K562 (cell line): Measurements from ENCODE around the gene PRR19. TPM values are rescaled to one million over a fixed set of nuclear protein-coding genes. Genes with fewer than 3 reads are reported as not detected.

ENCODE experiments used
- CCNT2 ChIP-seq: IDR thresholded peaks from 2 replicates; pipeline ENCODE4 v1.6.1; 2011; ENCODE audit warnings: borderline replicate concordance, low read depth, mild to moderate bottlenecking, moderate library complexity, mixed read lengths, low read length; ENCODE audit not compliant: insufficient read length; ENCODE audit errors: extremely low read depth
- CREBBP ChIP-seq: IDR thresholded peaks from one replicate; pipeline ENCODE4 v1.6.1; 2012; ENCODE audit warnings: low read depth, mild to moderate bottlenecking, control low read depth, inconsistent platforms, low read length
- GABPB1 ChIP-seq: sonication (generic); formaldehyde crosslinking; IDR thresholded peaks from 2 replicates; pipeline ENCODE4 v1.8.0; 2022; ENCODE audit warnings: mild to moderate bottlenecking, missing genetic modification reagents
- HNRNPL ChIP-seq: fragments of 200-400 bp; formaldehyde crosslinking; IDR thresholded peaks from 2 replicates; pipeline ENCODE4 v1.6.1; 2017; ENCODE audit warnings: low read depth, mild to moderate bottlenecking, low read length
- KLF16 ChIP-seq: IDR thresholded peaks from 2 replicates; pipeline ENCODE4 v1.6.1; 2016; ENCODE audit warnings: antibody characterized with exemption
- LEF1 ChIP-seq: fragments of 450-650 bp; IDR thresholded peaks from 2 replicates; pipeline ENCODE4 v1.6.1; 2016; ENCODE audit warnings: mild to moderate bottlenecking
- NCOA2 ChIP-seq, 2 experiments: fragments of 450-650 bp; IDR thresholded peaks; 2 replicates each; pipeline ENCODE4 v1.6.1; 2018; ENCODE audit warnings: mild to moderate bottlenecking in 2 of 2, moderate library complexity in 1 of 2; ENCODE audit not compliant: partially characterized antibody in 2 of 2
- NFATC3 ChIP-seq: fragments of 450-650 bp; IDR thresholded peaks from 2 replicates; pipeline ENCODE4 v1.6.1; 2017; ENCODE audit warnings: mild to moderate bottlenecking
- NR4A1 ChIP-seq, 2 experiments: fragments of 250-450 bp in 1 of 2; fragments of 450-650 bp in 1 of 2; sonication (Bioruptor Pico) in 1 of 2; IDR thresholded peaks; 2 replicates each; pipeline versions ENCODE4 v1.4.0 to v1.6.1; 2016 to 2020; ENCODE audit warnings: mild to moderate bottlenecking in 2 of 2, missing compliant biosample characterization in 1 of 2, missing genetic modification characterization in 1 of 2, moderate library complexity in 1 of 2
- NUFIP1 ChIP-seq: fragments of 450-650 bp; IDR thresholded peaks from 2 replicates; pipeline ENCODE4 v1.6.1; 2018; ENCODE audit not compliant: partially characterized antibody
- PHTF2 ChIP-seq: fragments of 250-450 bp; sonication (Bioruptor Pico); IDR thresholded peaks from 2 replicates; pipeline ENCODE4 v1.5.0; 2021; ENCODE audit warnings: mild to moderate bottlenecking
- PTTG1 ChIP-seq: fragments of 450-650 bp; IDR thresholded peaks from 2 replicates; pipeline ENCODE4 v1.6.1; 2016; ENCODE audit warnings: low read depth, mild to moderate bottlenecking, missing genetic modification characterization, missing compliant biosample characterization
- ZBTB8A ChIP-seq: fragments of 450-650 bp; IDR thresholded peaks from 2 replicates; pipeline ENCODE4 v1.6.1; 2018; ENCODE audit warnings: mild to moderate bottlenecking, moderate library complexity; ENCODE audit not compliant: partially characterized antibody
- ZNF551 ChIP-seq: fragments of 250-450 bp; sonication (Bioruptor Pico); IDR thresholded peaks from 2 replicates; pipeline ENCODE4 v1.5.0; 2021; ENCODE audit warnings: mild to moderate bottlenecking, moderate library complexity
- polyA plus RNA-seq, 8 experiments: library from polyadenylated mRNA; depleted of rRNA in 4 of 8; stranded (reverse) in 5 of 8; unstranded in 3 of 8; fragments of >200 nt; fragmentation: Nextera tagmentation in 2 of 8; fragmentation: Illumina TruSeq in 1 of 8; extraction: Ambion mirVana in 2 of 8; extraction: Trizol in 1 of 8; gene quantifications; 2 replicates each; pipeline versions ENCODE4 v1.2.1 to v1.2.3, GENCODE V29; 2011 to 2014; ENCODE audit warnings: inconsistent platforms in 1 of 8, missing spikeins in 1 of 8
- total RNA-seq, 7 experiments: library from RNA; depleted of rRNA in 6 of 7; stranded (reverse); fragments of >200 nt in 6 of 7; fragmentation: Illumina TruSeq in 2 of 7; extraction: Trizol in 2 of 7; gene quantifications; 2 replicates each; pipeline versions ENCODE4 v1.2.1 to v1.2.3, GENCODE V29; 2011 to 2021; ENCODE audit warnings: low replicate concordance in 1 of 7
- TF ChIP-seq, protein P1 (sequence below): fragments of 450-650 bp; IDR thresholded peaks from 2 replicates; pipeline ENCODE4 v1.6.1; 2016; ENCODE audit warnings: missing biosample characterization, missing genetic modification characterization
- TF ChIP-seq, protein P2 (sequence below), 2 experiments: fragments of 450-650 bp; IDR thresholded peaks; 2 replicates each; pipeline ENCODE4 v1.6.1; 2016; ENCODE audit warnings: mild to moderate bottlenecking in 2 of 2, borderline replicate concordance in 1 of 2, low read depth in 1 of 2, moderate library complexity in 1 of 2
- TF ChIP-seq, protein P3 (sequence below): fragments of 450-650 bp; IDR thresholded peaks from 2 replicates; pipeline ENCODE4 v1.6.1; 2017; ENCODE audit warnings: mild to moderate bottlenecking, moderate library complexity

PRR19 gene
- total and polyA plus RNA-seq, 9 of the 15 experiments (the other 6 are each of a cell fraction or from before 2014, with no cell fraction given) = 0.10 to 1.6 (median 0.54) TPM

DNA sequence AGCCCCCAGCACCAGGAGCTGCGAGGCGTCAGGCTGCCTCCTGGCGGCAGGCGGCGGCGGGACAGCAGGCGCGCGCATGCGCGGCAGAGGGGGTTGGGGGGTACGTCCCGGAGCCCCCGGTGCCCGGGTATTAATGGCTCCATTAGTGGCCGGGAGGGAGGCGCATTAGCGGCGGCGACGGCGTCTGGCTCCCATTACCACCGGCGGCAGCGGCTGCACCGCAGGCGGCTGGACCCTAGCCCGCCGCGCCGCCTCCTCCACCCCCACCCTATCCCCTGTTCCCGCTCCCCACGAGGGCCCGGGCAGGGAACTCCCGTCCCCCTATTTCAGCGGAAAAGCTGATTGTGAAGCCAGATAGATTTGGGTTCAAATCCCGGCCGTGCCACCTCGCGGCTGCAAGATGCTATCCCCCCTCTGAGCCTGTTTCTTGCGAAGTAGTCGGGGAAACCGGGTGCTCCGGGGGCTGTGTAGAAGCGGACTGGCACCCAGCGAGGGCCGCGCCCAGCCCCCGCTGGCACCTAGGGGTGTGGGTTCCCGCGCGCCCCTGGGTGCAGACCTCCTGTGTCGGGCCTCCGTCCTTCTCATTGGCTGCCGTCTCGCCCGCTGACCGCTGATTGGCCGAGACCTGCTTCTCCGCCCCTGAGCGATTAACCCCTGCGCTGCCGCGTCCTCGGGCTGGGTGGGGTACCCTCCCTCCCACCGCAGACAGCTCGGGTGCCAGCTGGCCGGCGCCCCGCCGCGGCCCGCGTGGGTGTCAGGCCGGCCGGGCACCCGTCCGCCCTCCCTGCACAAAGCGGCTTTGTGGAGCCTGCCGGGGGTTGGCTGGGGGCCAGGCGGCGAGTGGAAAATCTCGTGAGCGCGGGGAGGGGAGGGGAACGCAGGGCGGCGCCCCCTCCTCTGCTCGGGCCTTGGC is 21.8 kb upstream of the PRR19 start (continued):
- TF ChIP-seq, protein P1, sequence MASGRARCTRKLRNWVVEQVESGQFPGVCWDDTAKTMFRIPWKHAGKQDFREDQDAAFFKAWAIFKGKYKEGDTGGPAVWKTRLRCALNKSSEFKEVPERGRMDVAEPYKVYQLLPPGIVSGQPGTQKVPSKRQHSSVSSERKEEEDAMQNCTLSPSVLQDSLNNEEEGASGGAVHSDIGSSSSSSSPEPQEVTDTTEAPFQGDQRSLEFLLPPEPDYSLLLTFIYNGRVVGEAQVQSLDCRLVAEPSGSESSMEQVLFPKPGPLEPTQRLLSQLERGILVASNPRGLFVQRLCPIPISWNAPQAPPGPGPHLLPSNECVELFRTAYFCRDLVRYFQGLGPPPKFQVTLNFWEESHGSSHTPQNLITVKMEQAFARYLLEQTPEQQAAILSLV = no peak
- TF ChIP-seq CCNT2 (peak; percentile 65), NFATC3 (no peak), PTTG1 (tag) (no peak), ZBTB8A (no peak), KLF16 (no peak), NUFIP1 (no peak), GABPB1 (peak; percentile 55; the same call in 1 of the 2 replicates), CREBBP (no peak), NR4A1 (CRISPR knock-in tag; IDR thresholded peaks at IDR 0.05) (no peak), NR4A1 (tag; IDR thresholded peaks at IDR 0.05) (peak; percentile 19; the same call in 1 of the 2 replicates), LEF1 (no peak), NCOA2 (IDR thresholded peaks at IDR 0.05; ENCODE audit: partially characterized antibody in 2 of 2) (no peak), ZNF551 (no peak), HNRNPL (peak; percentile 100), PHTF2 (no peak)
- TF ChIP-seq, protein P2, sequence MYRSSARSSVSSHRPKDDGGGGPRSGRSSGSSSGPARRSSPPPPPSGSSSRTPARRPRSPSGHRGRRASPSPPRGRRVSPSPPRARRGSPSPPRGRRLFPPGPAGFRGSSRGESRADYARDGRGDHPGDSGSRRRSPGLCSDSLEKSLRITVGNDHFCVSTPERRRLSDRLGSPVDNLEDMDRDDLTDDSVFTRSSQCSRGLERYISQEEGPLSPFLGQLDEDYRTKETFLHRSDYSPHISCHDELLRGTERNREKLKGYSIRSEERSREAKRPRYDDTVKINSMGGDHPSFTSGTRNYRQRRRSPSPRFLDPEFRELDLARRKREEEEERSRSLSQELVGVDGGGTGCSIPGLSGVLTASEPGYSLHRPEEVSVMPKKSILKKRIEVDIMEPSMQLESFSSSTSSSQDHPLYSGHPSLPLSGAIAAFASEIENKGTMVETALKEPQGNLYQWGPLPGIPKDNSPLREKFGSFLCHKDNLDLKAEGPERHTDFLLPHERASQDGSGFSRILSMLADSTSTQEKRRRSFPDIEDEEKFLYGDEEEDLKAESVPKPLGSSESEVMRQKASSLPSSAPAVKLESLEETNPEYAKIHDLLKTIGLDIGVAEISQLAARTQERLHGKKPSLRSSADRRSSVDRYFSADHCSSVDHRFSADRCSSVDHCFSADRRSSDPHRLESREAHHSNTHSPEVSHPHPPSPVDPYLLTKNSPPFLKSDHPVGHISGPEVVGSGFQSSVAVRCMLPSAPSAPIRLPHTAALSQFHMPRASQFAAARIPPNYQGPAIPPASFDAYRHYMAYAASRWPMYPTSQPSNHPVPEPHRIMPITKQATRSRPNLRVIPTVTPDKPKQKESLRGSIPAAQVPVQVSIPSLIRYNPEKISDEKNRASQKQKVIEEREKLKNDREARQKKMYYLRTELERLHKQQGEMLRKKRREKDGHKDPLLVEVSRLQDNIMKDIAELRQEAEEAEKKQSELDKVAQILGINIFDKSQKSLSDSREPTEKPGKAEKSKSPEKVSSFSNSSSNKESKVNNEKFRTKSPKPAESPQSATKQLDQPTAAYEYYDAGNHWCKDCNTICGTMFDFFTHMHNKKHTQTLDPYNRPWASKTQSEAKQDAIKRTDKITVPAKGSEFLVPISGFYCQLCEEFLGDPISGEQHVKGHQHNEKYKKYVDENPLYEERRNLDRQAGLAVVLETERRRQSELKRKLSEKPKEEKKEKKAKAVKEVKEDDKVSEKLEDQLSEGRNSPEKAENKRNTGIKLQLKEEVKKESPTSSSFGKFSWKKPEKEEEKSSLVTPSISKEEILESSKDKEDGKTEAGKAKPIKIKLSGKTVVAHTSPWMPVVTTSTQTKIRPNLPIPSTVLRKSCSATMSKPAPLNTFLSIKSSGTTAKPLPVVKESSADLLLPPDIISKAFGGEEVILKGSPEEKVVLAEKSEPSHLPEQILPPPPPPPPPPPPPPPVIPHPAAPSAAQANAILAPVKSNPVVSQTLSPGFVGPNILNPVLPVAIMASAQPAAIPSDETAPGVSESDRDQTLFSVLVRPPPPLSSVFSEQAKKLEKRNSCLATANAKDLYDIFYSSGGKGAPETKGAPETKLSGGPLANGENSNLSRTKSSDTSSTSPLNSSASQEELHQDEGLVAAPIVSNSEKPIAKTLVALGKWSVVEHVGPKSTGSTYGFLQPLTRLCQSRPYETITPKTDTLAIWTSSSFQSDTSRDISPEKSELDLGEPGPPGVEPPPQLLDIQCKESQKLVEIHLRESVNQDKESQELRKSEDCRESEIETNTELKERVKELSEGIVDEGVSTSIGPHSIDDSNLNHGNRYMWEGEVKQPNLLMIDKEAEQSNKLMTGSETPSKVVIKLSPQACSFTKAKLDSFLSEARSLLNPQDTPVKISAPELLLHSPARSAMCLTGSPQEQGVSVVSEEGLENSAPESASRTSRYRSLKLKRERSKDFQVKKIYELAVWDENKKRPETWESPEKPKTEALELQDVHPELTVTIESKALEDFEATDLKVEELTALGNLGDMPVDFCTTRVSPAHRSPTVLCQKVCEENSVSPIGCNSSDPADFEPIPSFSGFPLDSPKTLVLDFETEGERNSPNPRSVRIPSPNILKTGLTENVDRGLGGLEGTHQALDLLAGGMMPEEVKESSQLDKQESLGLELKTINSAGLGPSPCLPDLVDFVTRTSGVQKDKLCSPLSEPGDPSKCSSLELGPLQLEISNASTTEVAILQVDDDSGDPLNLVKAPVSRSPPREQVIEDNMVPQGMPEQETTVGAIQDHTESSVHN (IDR thresholded peaks at IDR 0.05; ENCODE audit: borderline replicate concordance in 1 of 2, low read depth in 1 of 2) = no peak
- TF ChIP-seq, protein P3, sequence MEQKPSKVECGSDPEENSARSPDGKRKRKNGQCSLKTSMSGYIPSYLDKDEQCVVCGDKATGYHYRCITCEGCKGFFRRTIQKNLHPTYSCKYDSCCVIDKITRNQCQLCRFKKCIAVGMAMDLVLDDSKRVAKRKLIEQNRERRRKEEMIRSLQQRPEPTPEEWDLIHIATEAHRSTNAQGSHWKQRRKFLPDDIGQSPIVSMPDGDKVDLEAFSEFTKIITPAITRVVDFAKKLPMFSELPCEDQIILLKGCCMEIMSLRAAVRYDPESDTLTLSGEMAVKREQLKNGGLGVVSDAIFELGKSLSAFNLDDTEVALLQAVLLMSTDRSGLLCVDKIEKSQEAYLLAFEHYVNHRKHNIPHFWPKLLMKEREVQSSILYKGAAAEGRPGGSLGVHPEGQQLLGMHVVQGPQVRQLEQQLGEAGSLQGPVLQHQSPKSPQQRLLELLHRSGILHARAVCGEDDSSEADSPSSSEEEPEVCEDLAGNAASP = no peak
